Measurements from ENCODE around the gene TLCD4. TPM values are rescaled to one million over a fixed set of nuclear protein-coding genes. Genes with fewer than 3 reads are reported as not detected.

Gene TLCD4
- total and polyA plus RNA-seq, 2 of the 13 experiments (the other 11 are each of a cell fraction or from before 2014, with no cell fraction given), result 4.7 to 14.5 TPM

DNA sequence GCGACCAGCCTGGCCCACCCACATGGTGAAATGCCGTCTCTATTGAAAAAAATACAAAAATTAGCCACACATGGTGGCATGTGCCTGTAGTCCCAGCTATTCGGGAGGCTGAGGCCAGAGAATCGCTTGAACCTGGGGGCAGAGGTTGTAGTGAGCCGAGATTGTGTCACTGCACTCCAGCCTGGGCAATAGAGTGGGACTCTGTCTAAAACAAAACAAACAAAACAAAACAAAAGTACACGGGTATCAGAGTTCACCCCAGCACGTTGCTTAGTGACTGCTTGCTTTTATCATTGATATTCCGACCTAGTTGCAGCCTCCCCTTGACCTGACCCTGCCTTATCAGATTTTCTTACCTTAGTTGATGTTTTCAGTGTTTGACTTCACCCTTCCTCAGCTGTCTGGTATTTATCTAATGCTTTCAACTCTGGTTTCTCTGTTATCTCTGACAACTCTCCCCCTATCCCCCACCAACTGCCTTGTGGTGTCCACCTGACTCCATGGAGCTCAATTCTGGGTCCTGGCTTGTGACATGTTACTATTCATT lies 5.1 kb downstream of the TLCD4 start (continued):
- TF ChIP-seq ZNF234 (CRISPR knock-in tag; conservative IDR thresholded peaks at IDR 0.05), result no peak
- no peak for TF ChIP-seq SATB2 (CRISPR knock-in tag; IDR thresholded peaks at IDR 0.05)
- no peak for TF ChIP-seq ZNF619 (CRISPR knock-in tag; IDR thresholded peaks at IDR 0.05)
- TF ChIP-seq, protein P1, sequence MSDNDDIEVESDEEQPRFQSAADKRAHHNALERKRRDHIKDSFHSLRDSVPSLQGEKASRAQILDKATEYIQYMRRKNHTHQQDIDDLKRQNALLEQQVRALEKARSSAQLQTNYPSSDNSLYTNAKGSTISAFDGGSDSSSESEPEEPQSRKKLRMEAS (IDR thresholded peaks at IDR 0.05), result peak; percentile 69
- TF ChIP-seq, protein P2, sequence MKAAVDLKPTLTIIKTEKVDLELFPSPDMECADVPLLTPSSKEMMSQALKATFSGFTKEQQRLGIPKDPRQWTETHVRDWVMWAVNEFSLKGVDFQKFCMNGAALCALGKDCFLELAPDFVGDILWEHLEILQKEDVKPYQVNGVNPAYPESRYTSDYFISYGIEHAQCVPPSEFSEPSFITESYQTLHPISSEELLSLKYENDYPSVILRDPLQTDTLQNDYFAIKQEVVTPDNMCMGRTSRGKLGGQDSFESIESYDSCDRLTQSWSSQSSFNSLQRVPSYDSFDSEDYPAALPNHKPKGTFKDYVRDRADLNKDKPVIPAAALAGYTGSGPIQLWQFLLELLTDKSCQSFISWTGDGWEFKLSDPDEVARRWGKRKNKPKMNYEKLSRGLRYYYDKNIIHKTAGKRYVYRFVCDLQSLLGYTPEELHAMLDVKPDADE (CRISPR knock-in tag; IDR thresholded peaks at IDR 0.05), result no peak
- no peak for TF ChIP-seq EEA1 (CRISPR knock-in tag; IDR thresholded peaks at IDR 0.05; ENCODE audit: borderline replicate concordance)
- TF ChIP-seq, protein P3, sequence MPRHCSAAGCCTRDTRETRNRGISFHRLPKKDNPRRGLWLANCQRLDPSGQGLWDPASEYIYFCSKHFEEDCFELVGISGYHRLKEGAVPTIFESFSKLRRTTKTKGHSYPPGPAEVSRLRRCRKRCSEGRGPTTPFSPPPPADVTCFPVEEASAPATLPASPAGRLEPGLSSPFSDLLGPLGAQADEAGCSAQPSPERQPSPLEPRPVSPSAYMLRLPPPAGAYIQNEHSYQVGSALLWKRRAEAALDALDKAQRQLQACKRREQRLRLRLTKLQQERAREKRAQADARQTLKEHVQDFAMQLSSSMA (CRISPR knock-in tag; IDR thresholded peaks at IDR 0.05), result 0 out of 2 replicates have a peak, but pooled peaks have one; percentile 49
- TF ChIP-seq, protein P4, sequence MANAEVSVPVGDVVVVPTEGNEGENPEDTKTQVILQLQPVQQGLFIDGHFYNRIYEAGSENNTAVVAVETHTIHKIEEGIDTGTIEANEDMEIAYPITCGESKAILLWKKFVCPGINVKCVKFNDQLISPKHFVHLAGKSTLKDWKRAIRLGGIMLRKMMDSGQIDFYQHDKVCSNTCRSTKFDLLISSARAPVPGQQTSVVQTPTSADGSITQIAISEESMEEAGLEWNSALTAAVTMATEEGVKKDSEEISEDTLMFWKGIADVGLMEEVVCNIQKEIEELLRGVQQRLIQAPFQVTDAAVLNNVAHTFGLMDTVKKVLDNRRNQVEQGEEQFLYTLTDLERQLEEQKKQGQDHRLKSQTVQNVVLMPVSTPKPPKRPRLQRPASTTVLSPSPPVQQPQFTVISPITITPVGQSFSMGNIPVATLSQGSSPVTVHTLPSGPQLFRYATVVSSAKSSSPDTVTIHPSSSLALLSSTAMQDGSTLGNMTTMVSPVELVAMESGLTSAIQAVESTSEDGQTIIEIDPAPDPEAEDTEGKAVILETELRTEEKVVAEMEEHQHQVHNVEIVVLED (CRISPR knock-in tag; IDR thresholded peaks at IDR 0.05; ENCODE audit: borderline replicate concordance), result peak; percentile 55; the same call in 1 of the 2 replicates
- TF ChIP-seq ZNF652 (CRISPR knock-in tag; IDR thresholded peaks at IDR 0.05; ENCODE audit: borderline replicate concordance, low read depth), result peak; percentile 63; the same call in 1 of the 2 replicates
- peak in 1 of 2 experiments; percentile 36; a peak in 1 of 4 replicates for TF ChIP-seq POLR2A (IDR thresholded peaks at IDR 0.05; ENCODE audit: insufficient read depth in 1 of 2, low read depth in 2 of 2, low read length in 2 of 2)
- TF ChIP-seq, protein P5, sequence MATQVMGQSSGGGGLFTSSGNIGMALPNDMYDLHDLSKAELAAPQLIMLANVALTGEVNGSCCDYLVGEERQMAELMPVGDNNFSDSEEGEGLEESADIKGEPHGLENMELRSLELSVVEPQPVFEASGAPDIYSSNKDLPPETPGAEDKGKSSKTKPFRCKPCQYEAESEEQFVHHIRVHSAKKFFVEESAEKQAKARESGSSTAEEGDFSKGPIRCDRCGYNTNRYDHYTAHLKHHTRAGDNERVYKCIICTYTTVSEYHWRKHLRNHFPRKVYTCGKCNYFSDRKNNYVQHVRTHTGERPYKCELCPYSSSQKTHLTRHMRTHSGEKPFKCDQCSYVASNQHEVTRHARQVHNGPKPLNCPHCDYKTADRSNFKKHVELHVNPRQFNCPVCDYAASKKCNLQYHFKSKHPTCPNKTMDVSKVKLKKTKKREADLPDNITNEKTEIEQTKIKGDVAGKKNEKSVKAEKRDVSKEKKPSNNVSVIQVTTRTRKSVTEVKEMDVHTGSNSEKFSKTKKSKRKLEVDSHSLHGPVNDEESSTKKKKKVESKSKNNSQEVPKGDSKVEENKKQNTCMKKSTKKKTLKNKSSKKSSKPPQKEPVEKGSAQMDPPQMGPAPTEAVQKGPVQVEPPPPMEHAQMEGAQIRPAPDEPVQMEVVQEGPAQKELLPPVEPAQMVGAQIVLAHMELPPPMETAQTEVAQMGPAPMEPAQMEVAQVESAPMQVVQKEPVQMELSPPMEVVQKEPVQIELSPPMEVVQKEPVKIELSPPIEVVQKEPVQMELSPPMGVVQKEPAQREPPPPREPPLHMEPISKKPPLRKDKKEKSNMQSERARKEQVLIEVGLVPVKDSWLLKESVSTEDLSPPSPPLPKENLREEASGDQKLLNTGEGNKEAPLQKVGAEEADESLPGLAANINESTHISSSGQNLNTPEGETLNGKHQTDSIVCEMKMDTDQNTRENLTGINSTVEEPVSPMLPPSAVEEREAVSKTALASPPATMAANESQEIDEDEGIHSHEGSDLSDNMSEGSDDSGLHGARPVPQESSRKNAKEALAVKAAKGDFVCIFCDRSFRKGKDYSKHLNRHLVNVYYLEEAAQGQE (IDR thresholded peaks at IDR 0.05; ENCODE audit: borderline replicate concordance in 1 of 2, low read depth in 1 of 2, low read length in 2 of 2), result peak in 1 of 2 experiments; percentile 40; a peak in 1 of 4 replicates
- no peak for TF ChIP-seq ZNF567 (CRISPR knock-in tag; IDR thresholded peaks at IDR 0.05; ENCODE audit: borderline replicate concordance)
- TF ChIP-seq EP300 (IDR thresholded peaks at IDR 0.05; ENCODE audit: low read depth in 2 of 2, low read length in 2 of 2), result peak; percentile 84 to 95; a peak in 3 of 4 replicates
- peak; percentile 87 for TF ChIP-seq EP300 (CRISPR knock-in tag; IDR thresholded peaks at IDR 0.05; ENCODE audit: borderline replicate concordance)
- TF ChIP-seq ZNF709 (CRISPR knock-in tag; IDR thresholded peaks at IDR 0.05), result peak; percentile 70; the same call in 1 of the 2 replicates
- TF ChIP-seq, protein P6, sequence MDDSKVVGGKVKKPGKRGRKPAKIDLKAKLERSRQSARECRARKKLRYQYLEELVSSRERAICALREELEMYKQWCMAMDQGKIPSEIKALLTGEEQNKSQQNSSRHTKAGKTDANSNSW (CRISPR knock-in tag; IDR thresholded peaks at IDR 0.05; ENCODE audit: borderline replicate concordance), result no peak
- 0 out of 2 replicates have a peak, but pooled peaks have one; percentile 22 for TF ChIP-seq ZKSCAN5 (CRISPR knock-in tag; IDR thresholded peaks at IDR 0.05)
- no peak for TF ChIP-seq KLF6 (CRISPR knock-in tag; IDR thresholded peaks at IDR 0.05)
- TF ChIP-seq RFXANK (CRISPR knock-in tag; IDR thresholded peaks at IDR 0.05), result no peak
- no peak for TF ChIP-seq ZNF790 (CRISPR knock-in tag; IDR thresholded peaks at IDR 0.05; ENCODE audit: borderline replicate concordance)
